Esophagus muscularis mucosa (tissue), 4 donors: ENCODE results near the gene LSS.

Source experiments
- CTCF ChIP-seq, 3 experiments: fragments of 200-600 bp in 2 of 3; fragments of 450-650 bp in 1 of 3; sonication (generic) in 2 of 3; IDR thresholded peaks; one replicate each; pipeline ENCODE4 v1.5.1; 2017 to 2019; ENCODE audit warnings: antibody characterized with exemption in 3 of 3, mild to moderate bottlenecking in 2 of 3, moderate library complexity in 1 of 3
- EP300 ChIP-seq: sonication (generic); formaldehyde crosslinking; IDR thresholded peaks from one replicate; pipeline ENCODE4 v1.6.1; 2017; ENCODE audit warnings: antibody characterized with exemption
- POLR2A ChIP-seq: fragments of 450-650 bp; IDR thresholded peaks from one replicate; pipeline ENCODE4 v1.6.1; 2017; ENCODE audit warnings: antibody characterized with exemption, moderate library complexity, mild to moderate bottlenecking, low read depth

GRCh38 chr21:46158666-46159300 lies 69.8 kb downstream of the LSS start:
- TF ChIP-seq CTCF (IDR thresholded peaks at IDR 0.05) (no peak), POLR2A (no peak), EP300 (no peak)
